ENCODE results near the gene USP47.

Gene USP47

DNA sequence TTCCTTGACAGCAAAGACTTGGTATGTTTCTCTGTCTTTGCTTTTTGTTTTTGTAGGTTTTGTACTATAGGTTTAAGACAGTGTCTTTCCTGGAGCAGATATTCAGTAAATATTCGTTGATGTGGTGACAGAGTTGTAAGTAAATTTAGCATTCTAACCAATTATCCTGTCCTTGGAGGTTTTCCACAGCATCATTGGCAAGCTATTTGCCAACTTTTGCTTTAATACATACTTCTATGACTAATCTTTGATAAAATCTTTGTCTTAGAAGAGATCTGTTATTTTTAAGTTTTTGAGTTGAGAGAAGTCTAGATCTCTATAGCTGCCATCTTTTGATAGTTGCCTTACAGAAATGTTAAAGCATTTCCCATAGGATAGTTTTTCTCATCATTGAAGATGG is 3.8 kb downstream of the USP47 start:
- Histone ChIP-seq H3K9me3 (ENCODE audit: control insufficient read depth, insufficient read depth, low read depth, low read length) (no peaks in the 10 kb centered on the region), H3K4me3 (ENCODE audit: low read depth, low read length) (no peak overlapping the region), H3K27ac (ENCODE audit: extremely low read depth, low read depth, low read length) (no peak overlapping the region), H3K4me1 (ENCODE audit: control insufficient read depth, insufficient read depth, low read length) (no peaks in the 10 kb centered on the region), H3K36me3 (ENCODE audit: control insufficient read depth in 2 of 2, insufficient read depth in 1 of 2, low read length in 2 of 2) (no peaks in the 10 kb centered on the region)
- POLR2A ChIA-PET: no interaction called here
- TF ChIP-seq ZBTB48 (tag by site-specific recombination; IDR thresholded peaks at IDR 0.05) (no peak), ZBTB49 (tag by site-specific recombination; IDR thresholded peaks at IDR 0.05; ENCODE audit: low read depth) (no peak), ZNF2 (tag by site-specific recombination; IDR thresholded peaks at IDR 0.05) (no peak), ZNF692 (tag by site-specific recombination; IDR thresholded peaks at IDR 0.05) (no peak), ZNF324 (tag by site-specific recombination; IDR thresholded peaks at IDR 0.05) (no peak), ZNF837 (tag by site-specific recombination; IDR thresholded peaks at IDR 0.05) (no peak), ZNF341 (tag by site-specific recombination; IDR thresholded peaks at IDR 0.05; ENCODE audit: low read depth) (no peak), ZNF843 (tag by site-specific recombination; IDR thresholded peaks at IDR 0.05) (no peak), ZNF433 (tag by site-specific recombination; IDR thresholded peaks at IDR 0.05; ENCODE audit: low read depth) (no peak), YY1 (tag by site-specific recombination; IDR thresholded peaks at IDR 0.05) (no peak), BCL11A (tag by site-specific recombination; IDR thresholded peaks at IDR 0.05; ENCODE audit: low read depth) (no peak), ZNF19 (tag by site-specific recombination; IDR thresholded peaks at IDR 0.05; ENCODE audit: low read depth) (no peak), ZNF768 (tag by site-specific recombination; IDR thresholded peaks at IDR 0.05) (no peak)
- TF ChIP-seq, protein P1, sequence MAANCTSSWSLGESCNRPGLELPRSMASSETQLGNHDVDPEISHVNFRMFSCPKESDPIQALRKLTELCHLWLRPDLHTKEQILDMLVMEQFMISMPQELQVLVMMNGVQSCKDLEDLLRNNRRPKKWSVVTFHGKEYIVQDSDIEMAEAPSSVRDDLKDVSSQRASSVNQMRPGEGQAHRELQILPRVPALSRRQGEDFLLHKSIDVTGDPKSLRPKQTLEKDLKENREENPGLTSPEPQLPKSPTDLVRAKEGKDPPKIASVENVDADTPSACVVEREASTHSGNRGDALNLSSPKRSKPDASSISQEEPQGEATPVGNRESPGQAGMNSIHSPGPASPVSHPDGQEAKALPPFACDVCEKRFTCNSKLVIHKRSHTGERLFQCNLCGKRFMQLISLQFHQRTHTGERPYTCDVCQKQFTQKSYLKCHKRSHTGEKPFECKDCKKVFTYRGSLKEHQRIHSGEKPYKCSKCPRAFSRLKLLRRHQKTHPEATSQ (tag by site-specific recombination; IDR thresholded peaks at IDR 0.05): no peak
- TF ChIP-seq, protein P2, sequence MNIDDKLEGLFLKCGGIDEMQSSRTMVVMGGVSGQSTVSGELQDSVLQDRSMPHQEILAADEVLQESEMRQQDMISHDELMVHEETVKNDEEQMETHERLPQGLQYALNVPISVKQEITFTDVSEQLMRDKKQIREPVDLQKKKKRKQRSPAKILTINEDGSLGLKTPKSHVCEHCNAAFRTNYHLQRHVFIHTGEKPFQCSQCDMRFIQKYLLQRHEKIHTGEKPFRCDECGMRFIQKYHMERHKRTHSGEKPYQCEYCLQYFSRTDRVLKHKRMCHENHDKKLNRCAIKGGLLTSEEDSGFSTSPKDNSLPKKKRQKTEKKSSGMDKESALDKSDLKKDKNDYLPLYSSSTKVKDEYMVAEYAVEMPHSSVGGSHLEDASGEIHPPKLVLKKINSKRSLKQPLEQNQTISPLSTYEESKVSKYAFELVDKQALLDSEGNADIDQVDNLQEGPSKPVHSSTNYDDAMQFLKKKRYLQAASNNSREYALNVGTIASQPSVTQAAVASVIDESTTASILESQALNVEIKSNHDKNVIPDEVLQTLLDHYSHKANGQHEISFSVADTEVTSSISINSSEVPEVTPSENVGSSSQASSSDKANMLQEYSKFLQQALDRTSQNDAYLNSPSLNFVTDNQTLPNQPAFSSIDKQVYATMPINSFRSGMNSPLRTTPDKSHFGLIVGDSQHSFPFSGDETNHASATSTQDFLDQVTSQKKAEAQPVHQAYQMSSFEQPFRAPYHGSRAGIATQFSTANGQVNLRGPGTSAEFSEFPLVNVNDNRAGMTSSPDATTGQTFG (tag by site-specific recombination; IDR thresholded peaks at IDR 0.05; ENCODE audit: borderline replicate concordance): no peak
- TF ChIP-seq, protein P3, sequence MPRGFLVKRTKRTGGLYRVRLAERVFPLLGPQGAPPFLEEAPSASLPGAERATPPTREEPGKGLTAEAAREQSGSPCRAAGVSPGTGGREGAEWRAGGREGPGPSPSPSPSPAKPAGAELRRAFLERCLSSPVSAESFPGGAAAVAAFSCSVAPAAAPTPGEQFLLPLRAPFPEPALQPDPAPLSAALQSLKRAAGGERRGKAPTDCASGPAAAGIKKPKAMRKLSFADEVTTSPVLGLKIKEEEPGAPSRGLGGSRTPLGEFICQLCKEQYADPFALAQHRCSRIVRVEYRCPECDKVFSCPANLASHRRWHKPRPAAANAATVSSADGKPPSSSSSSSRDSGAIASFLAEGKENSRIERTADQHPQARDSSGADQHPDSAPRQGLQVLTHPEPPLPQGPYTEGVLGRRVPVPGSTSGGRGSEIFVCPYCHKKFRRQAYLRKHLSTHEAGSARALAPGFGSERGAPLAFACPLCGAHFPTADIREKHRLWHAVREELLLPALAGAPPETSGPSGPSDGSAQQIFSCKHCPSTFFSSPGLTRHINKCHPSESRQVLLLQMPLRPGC (tag by site-specific recombination; IDR thresholded peaks at IDR 0.05): no peak
- CTCF ChIA-PET: interaction anchor here (0.8 to 1.0 kb wide), 2 partner anchors 11 to 436 kb away, joined by 3 to 5 read pairs; no protein-coding TSS in a partner anchor

GRCh38 chr11:11847082-11847481 is 5.3 kb downstream of the USP47 start:
- ChIA-PET CTCF (interaction anchor here (1.0 to 1.1 kb wide), 2 partner anchors 19 to 968 kb away, joined by 3 read pairs; no protein-coding TSS in a partner anchor), POLR2A (interaction anchor here (0.7 kb wide), 1 partner anchor 213 kb away, joined by 3 read pairs; no protein-coding TSS in a partner anchor)
- H3K4me3 ChIP-seq (ENCODE audit: low read depth, low read length): no peak overlapping the region
- peaks cover 2% of the 10 kb centered on the region; the same call in 1 of the 2 replicates for H3K4me1 ChIP-seq (ENCODE audit: control insufficient read depth, insufficient read depth, low read length)
- no peak overlapping the region for H3K27ac ChIP-seq (ENCODE audit: extremely low read depth, low read depth, low read length)
- no peaks in the 10 kb centered on the region for H3K9me3 ChIP-seq (ENCODE audit: control insufficient read depth, insufficient read depth, low read depth, low read length)
- no peaks in the 10 kb centered on the region for H3K36me3 ChIP-seq (ENCODE audit: control insufficient read depth in 2 of 2, insufficient read depth in 1 of 2, low read length in 2 of 2)
- no peak for TF ChIP-seq SCRT1 (tag by site-specific recombination; IDR thresholded peaks at IDR 0.05; ENCODE audit: borderline replicate concordance)
- TF ChIP-seq, protein P4, sequence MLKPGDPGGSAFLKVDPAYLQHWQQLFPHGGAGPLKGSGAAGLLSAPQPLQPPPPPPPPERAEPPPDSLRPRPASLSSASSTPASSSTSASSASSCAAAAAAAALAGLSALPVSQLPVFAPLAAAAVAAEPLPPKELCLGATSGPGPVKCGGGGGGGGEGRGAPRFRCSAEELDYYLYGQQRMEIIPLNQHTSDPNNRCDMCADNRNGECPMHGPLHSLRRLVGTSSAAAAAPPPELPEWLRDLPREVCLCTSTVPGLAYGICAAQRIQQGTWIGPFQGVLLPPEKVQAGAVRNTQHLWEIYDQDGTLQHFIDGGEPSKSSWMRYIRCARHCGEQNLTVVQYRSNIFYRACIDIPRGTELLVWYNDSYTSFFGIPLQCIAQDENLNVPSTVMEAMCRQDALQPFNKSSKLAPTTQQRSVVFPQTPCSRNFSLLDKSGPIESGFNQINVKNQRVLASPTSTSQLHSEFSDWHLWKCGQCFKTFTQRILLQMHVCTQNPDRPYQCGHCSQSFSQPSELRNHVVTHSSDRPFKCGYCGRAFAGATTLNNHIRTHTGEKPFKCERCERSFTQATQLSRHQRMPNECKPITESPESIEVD (tag by site-specific recombination; IDR thresholded peaks at IDR 0.05): peak; percentile 62; the same call in 1 of the 2 replicates

All from HEK293 (cell line).